HG03342 (cell line): ENCODE results near the gene MRPL51.

Experiments used
- ATAC-seq: cut with Tn5 transposase; IDR thresholded peaks from one replicate; pipeline ENCODE4 v1.9.1; 2021; ENCODE audit warnings: mild to moderate bottlenecking, moderate library complexity; ENCODE audit not compliant: unreplicated experiment

MRPL51 gene

DNA sequence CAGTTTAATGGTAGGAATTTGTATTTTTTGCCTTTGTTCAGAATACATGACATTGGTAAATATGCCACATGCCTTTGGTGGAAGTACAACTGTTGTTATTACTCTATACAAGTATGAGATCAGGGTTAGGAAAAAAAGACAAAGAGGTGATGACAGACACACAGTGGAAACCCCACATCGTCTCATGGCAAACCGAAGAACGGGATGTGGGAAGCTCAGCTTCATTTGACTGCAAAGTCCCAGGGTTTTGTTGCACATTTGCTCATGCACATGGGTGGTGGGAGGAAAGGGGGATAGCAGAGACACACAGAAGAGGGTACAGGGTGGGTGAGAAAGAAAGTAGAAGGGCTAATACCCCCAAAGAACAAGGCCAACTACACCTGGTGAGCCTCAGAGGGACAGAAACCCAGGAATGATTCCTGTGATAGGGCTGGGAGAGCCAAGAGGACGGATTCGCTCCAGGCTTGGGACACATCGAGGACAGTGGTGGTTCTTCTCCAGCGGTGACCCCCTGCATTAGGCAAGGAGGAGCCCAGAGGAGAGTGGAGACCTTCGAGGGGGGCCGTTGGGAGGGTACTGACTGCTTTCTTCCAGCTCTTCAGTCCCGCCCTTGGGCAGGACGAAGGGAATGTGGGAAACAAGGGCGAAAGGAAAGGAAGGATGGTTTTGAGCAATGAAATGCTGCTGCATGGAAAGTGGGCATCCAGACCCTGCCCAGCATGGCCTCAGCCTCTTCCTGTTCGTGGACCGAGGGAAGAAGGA, 30.6 kb downstream of the MRPL51 start:
- no peak for ATAC-seq

DNA sequence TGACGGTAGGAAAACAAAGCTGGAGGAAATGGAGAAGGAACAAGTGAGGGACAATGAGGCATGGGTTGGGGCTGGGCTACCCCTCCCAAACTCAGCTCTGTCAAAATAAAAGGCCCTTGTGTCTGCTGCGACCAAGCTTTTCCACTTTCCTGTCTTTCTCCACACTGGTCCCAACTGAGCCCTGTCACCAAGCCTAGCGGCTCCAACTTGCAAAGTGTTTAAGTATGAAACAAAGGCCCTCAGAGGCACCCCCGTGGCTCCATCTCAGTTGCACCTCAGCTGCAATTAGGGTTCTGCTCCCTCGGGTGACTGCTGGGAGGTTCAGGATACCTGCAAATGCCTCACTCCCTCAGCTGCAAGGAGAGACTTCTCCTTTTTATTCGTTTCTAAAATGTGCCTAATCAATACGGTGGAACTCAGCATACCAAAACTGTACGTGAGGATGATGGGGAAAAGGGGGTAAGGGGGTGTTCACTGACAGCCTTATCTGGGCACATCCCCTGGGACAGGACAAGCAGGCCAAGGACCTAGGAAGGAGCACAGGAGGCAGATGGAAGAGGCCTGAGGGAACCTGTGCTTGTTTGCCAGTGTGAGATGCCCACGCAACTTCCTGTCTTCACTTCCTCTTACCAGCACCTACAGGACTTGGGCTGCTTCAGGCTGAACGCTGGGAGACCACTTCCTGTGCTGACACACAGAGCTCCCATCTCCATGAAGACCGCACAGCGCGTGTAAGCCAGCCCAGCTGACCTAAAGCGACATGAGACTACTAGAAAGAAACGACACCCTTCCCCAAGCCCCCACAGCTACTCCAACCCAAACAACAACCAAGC, 31.4 kb downstream of the MRPL51 start:
- ATAC-seq = peak; percentile 69

DNA sequence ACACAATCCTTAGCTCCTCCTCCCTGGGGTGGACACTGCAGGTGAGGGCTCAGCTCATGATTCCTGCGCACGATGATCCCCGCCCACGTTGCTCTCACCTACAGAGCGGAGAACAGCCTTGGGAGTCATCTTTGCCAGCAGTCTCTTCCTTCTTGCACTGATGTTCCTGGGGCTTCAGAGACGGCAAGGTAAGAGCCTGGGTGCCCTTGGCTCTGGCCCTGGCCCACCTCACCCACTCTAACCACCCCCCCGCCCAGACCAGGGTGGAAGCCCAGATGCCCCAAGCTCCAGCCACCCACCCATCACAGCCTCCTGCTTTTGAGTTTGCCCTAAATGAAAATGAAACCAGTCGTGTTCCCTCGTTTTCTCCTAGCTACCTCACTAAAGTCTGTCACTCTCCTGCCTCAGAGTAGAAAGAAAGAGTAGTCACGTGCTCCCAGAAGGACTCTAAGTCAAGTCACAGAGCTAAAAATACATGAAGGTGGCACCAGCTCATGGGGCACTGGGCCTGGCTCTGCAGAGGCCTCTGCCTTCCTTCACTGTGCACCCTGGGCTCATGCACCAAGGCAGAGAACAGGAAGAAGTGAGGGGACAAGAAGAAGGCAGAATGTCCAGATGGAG, 32.2 kb downstream of the MRPL51 start:
- no peak for ATAC-seq

DNA sequence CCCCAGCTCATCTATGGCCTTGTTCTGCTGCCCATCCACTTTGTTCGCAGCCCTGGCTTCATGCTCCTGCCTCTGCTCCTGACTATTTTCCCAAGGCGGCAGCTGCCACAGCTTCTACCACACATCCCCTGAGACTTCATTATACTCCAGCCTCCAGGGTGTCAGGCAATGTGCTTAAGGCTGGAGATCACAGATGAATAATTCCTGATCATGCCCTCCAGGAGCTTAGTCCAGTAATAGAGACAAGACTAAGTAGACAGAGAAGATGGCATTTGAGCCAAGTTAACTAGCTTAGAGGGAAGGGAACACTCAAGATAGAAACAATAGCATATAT, 34.1 kb downstream of the MRPL51 start:
- ATAC-seq = no peak

DNA sequence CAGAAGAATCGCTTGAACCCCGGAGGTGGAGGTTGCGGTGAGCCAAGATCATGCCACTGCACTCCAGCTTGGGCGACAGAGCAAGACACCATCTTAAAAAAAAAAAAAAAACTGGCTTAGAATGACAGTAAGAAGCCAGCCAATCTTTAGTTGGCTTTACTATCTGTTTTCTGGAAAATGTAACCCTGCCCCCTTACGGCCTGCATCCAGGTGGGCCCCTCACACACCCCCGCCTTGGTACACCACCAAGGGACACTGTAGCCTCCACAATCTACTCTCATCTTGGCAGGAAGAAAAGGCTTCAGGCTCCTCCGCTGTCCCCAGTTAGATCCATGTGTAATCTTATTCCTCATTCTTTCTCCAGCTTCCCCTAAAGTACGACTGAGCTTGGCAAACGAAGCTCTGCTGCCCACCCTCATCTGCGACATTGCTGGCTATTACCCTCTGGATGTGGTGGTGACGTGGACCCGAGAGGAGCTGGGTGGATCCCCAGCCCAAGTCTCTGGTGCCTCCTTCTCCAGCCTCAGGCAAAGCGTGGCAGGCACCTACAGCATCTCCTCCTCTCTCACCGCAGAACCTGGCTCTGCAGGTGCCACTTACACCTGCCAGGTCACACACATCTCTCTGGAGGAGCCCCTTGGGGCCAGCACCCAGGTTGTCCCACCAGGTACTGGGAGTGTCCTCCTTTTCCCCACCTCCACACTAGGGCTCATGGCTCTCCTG, 34.6 kb downstream of the MRPL51 start:
- no peak for ATAC-seq

DNA sequence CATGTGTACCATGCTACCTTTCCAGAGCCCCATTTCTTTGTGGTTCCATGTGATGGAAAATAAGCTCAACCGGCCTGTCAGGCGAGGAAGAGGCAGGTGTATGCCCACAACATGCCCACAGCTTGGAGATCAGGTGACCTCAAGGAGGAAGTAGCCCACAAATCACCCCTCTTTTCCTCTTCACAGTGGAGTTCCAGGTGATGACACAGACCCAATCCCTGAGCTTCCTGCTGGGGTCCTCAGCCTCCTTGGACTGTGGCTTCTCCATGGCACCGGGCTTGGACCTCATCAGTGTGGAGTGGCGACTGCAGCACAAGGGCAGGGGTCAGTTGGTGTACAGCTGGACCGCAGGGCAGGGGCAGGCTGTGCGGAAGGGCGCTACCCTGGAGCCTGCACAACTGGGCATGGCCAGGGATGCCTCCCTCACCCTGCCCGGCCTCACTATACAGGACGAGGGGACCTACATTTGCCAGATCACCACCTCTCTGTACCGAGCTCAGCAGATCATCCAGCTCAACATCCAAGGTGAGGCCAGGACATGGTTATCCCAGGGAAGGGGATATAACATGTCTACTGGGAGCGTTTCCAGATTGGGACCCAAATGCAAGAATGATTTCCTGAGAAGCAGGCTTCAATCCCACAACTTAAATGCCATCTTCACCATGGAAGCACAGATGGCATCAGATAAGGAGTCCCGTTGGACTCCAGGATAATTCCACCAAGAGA, 35.7 kb downstream of the MRPL51 start:
- no peak for ATAC-seq

DNA sequence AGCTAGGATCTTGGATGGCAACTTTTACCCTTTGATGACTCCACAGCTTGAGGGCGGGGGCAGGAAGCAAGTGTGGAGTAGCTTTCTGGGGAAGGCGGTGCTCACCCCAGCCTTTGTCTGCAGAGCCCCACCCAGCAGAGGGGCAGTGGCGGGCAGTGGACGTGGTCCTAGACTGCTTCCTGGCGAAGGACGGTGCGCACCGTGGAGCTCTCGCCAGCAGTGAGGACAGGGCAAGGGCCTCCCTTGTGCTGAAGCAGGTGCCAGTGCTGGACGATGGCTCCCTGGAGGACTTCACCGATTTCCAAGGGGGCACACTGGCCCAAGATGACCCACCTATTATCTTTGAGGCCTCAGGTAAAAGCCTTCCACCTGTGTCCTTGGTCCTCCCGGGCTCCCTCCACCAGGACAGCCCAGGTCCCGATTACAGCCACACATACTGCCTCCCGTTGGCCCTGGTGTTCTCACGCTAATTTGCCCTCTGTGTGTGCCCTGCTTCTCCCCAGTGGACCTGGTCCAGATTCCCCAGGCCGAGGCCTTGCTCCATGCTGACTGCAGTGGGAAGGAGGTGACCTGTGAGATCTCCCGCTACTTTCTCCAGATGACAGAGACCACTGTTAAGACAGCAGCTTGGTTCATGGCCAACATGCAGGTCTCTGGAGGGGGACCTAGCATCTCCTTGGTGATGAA, 40.0 kb downstream of the MRPL51 start:
- ATAC-seq = no peak

DNA sequence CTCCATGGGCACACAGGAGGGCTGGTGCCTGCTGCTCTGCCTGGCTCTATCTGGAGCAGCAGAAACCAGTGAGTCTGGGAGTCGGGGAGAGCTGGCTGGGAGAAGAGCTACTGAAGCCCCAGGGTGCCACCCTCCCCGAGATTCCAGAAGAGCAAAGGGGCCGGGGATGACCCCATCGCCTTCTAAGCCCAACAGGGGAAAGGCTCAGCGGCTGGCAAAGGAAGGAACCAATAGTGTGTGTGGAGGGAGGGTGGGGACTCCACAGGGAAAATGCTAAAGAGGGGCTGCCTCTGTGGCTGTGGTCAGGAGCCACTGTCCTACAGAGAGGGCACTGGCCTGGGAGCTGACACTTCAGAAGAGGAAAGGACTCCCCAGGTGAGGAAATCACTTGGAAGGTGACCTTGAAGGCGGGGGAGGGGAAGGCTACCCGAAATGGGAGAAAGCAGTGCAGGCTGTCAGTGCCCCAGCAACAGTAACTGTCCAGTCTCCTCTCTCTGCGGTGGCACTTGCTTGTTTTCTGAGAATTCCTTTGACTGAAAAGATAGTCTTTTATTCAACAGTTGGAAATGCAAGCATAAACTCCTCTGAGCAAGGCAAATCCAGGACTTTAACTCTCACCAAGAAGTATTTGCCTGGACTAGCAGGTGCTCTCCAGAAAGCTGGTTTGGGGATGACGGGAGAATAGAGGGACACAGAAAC, 40.7 kb downstream of the MRPL51 start:
- ATAC-seq = no peak

DNA sequence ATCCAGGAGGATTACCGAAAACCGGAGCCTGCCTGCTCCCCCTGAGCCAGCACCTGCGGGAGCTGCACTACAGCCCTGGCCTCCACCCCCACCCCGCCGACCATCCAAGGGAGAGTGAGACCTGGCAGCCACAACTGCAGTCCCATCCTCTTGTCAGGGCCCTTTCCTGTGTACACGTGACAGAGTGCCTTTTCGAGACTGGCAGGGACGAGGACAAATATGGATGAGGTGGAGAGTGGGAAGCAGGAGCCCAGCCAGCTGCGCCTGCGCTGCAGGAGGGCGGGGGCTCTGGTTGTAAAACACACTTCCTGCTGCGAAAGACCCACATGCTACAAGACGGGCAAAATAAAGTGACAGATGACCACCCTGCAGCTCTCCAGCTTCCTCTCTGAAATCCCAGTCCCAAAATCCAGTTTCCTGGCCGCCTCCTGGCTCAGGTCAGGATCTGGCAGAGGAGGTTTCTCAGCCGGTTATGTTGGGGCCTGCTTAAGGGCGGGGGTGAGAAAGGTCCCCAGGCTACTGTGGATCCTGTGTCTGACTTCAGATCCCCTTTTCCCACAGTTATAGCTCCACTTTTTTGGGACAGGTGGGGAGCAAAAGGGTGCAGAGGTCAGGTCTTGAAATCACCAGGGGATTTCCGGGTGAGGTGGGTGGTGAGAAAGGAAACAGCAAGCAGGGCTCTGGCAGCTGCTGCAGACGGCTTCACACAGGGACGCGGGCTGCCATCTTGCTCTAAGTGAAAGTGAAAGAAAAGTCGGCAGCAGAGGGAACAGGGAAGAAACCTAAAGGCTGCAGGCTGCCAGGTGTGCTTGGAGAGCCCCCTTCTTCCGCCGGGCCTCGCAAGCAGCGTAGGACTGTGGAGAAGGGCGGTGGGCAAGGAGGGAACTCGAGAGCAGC, 41.5 kb downstream of the MRPL51 start, which contains the start of gene TAPBPL:
TAPBPL (plus strand) TSS at position 695 of the 897 bp plus-strand sequence. CDS start 207 bp downstream, outside the sequence.
- no peak for ATAC-seq

DNA sequence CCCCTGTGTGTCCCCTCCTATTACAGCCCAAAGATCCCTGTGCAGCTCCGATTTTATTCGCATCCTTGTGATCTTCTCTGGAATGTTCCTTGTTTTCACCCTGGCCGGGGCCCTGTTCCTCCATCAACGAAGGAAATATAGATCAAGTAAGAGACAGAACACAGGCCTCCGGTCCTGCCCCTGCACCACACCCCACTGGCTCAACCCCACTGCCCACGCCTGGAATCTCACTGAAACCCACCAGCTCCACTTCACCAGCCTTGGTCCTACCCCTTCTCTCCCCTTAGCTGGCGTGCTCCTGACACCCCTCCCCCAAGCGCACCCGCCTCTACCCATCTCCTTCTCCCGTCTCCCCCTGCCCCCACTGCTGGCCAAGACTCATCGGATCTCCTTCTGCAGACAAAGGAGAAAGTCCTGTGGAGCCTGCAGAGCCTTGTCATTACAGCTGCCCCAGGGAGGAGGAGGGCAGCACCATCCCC, 42.2 kb downstream of the MRPL51 start:
- ATAC-seq = no peak

DNA sequence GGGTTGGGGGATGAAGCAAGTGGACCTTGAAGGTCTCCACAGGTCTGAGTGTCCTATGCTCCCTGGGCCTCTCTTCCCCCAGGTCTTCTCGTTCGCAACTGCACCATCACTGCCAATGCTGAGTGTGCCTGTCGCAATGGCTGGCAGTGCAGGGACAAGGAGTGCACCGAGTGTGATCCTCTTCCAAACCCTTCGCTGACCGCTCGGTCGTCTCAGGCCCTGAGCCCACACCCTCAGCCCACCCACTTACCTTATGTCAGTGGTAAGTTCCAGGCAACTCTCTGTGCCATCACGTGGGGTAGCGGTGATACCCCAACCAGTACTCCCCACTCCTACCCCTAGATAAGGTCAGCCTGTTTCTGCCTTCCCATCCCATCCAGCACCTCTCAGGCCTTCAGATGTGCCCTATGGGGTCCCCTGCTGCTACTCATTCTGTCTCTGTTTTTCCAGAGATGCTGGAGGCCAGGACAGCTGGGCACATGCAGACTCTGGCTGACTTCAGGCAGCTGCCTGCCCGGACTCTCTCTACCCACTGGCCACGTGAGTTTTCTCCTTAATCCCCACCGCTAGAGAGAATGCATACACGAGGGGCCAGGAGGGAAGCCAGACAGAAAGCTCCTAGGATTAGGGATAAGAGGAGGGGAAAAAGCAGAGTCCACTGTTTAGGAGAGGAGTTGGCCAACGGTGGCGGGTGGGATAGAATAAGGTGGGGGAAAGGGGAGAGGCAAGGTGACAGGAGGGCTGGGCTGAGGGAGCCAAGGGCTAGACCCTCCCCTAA, 42.8 kb downstream of the MRPL51 start:
- ATAC-seq = no peak

DNA sequence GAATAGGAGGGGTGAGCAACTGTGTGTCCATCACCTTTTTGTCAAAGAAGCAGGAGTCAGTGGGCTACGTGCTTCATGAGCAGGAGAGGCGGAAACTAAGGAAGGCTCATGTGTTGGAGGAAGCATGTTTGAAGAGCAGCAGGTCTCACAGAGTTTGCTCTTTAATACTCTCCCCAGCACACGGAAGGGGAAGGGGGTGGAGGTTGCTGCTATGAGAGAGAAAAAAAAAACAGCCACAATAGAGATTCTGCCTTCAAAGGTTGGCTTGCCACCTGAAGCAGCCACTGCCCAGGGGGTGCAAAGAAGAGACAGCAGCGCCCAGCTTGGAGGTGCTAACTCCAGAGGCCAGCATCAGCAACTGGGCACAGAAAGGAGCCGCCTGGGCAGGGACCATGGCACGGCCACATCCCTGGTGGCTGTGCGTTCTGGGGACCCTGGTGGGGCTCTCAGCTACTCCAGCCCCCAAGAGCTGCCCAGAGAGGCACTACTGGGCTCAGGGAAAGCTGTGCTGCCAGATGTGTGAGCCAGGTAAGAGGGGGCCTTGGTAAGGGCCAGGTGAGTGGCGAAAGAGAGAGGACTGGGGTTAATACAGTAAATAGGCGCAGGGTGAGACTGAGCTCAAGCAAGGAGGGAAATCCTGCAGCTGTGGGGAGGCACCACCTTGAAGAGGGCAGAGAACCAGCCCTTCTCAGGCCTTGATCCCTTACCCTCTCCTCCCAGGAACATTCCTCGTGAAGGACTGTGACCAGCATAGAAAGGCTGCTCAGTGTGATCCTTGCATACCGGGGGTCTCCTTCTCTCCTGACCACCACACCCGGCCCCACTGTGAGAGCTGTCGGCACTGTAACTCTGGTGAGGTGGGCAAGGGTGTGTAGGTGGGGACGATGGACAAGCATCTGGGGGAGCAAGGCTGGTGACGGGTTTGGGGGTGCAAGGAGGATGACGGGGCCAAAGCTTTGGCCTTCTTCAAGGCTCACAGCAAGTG, 48.1 kb downstream of the MRPL51 start, which contains the start of gene CD27:
CD27 (plus strand) TSS at position 252 of the 985 bp plus-strand sequence; CDS start at position 393, 141 bp downstream.
- ATAC-seq = no peak

DNA sequence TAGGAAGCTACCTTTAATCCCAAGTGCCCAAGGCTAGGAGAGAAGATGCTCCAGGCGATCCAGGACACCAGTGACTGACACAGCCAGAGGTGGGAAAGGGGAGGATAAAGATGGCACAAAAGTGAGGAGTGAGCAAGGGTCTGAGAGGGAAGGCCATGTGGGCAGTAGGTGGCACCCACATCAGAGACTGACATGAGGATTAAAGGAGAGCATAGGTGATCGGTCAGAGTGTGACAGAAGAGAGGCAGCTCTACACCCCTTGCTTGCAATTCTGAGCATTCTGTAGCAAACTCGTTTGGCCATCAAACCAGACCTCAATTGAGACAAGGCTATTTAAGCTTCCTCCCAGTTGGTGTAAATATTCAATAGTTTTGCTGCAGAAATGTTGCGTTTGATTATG, 49.0 kb downstream of the MRPL51 start:
- no peak for ATAC-seq

DNA sequence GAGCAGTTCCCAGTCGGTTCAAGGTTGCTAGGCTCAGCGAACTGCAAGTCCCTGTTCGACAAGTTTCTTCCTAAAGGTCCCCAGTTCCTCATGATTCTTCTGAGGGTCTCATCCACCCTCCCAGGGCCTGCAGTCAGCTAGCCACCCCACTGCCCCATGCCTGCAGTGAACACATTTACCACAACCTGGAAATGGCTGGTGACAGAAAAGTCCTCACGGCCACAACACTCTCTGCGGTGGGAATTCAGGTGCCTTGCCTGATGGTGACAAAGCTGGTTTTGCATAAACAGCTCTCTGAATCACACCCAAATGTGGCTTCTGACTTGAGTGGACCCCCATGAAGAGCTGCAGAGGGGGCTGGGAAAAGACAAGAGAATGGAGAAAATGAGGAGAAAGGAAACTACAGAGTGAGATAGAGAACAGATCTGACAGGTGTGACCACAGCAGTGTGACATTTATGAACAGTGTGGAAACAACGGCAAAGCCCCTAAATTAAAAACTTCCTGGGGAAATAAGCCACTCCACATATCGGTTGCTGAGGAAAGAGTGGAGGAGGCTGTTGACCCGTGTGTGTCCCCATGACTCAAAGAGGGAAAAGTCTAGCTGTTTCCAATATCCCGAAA, 49.6 kb downstream of the MRPL51 start:
- ATAC-seq = no peak

DNA sequence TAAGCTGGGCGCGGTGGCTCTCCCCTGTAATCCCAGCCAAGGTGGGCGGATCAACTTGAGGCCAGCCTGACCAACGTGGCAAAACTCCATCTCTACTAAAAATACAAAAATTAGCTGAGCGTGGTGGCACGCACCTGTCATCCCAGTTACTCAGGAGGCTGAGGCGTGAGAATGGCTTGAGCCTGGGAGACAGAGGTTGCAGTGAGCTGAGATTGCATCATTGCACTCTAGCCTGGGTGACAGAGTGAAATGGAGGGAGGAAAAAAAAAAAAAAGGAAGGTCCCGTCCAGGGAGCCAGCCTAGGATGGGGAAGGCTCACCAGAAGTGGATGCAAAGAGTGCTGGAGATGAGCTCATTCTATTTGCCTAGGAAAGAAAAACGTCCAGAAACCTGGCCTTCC, 50.2 kb downstream of the MRPL51 start:
- ATAC-seq = no peak
